ENCODE measurements around the gene MS4A7. TPM values are rescaled to one million over a fixed set of nuclear protein-coding genes. Genes with fewer than 3 reads are reported as not detected.

Gene MS4A7
- total RNA-seq, 2 experiments from 2014 or later, result 0.54 to 2.4 TPM

- H3K9me3 ChIP-seq (ENCODE audit: low read length), result no peaks in the 10 kb centered on the region
- no peak overlapping the region for H3K27ac ChIP-seq (ENCODE audit: low read depth, low read length, poor library complexity, severe bottlenecking)
- TF ChIP-seq, protein P1, sequence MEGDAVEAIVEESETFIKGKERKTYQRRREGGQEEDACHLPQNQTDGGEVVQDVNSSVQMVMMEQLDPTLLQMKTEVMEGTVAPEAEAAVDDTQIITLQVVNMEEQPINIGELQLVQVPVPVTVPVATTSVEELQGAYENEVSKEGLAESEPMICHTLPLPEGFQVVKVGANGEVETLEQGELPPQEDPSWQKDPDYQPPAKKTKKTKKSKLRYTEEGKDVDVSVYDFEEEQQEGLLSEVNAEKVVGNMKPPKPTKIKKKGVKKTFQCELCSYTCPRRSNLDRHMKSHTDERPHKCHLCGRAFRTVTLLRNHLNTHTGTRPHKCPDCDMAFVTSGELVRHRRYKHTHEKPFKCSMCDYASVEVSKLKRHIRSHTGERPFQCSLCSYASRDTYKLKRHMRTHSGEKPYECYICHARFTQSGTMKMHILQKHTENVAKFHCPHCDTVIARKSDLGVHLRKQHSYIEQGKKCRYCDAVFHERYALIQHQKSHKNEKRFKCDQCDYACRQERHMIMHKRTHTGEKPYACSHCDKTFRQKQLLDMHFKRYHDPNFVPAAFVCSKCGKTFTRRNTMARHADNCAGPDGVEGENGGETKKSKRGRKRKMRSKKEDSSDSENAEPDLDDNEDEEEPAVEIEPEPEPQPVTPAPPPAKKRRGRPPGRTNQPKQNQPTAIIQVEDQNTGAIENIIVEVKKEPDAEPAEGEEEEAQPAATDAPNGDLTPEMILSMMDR (conservative IDR thresholded peaks at IDR 0.05; ENCODE audit: low read length), result no peak
- TF ChIP-seq EZH2phosphoT487 (IDR thresholded peaks at IDR 0.05; ENCODE audit: borderline replicate concordance, low read depth, low read length), result no peak
- no peak overlapping the region for H3K4me3 ChIP-seq (ENCODE audit: low read depth, low read length, poor library complexity, severe bottlenecking)
- no peaks in the 10 kb centered on the region for H4K20me1 ChIP-seq (ENCODE audit: insufficient read depth, low read length)
- no TSS peak for BruUV-seq (replicated peaks)
- no peaks in the 10 kb centered on the region for H3K79me2 ChIP-seq (ENCODE audit: insufficient read depth, low read depth, low read length)
- no peak overlapping the region for H2AFZ ChIP-seq (ENCODE audit: low read length)
- ChIA-PET CTCF (ENCODE audit: unreplicated experiment) (no interaction called here), POLR2A (no interaction called here)
- no peaks in the 10 kb centered on the region for H3K36me3 ChIP-seq (ENCODE audit: insufficient read depth, low read length)
- no peaks in the 10 kb centered on the region for H3K9me2 ChIP-seq (ENCODE audit: insufficient read depth, low read length)
- H3K4me1 ChIP-seq (ENCODE audit: insufficient read depth, low read length, poor library complexity, severe bottlenecking), result peaks cover 34% of the 10 kb centered on the region
- intact Hi-C loops (cut with micrococcal nuclease; ENCODE audit: unreplicated experiment), result no loop called here
- DNase-seq (ENCODE audit: low spot score), result no peak
- H3K4me2 ChIP-seq (ENCODE audit: low read length), result no peak overlapping the region
Observed at GRCh38 chr11:60375316-60375715, 3.0 kb upstream of the MS4A7 start.

DNA sequence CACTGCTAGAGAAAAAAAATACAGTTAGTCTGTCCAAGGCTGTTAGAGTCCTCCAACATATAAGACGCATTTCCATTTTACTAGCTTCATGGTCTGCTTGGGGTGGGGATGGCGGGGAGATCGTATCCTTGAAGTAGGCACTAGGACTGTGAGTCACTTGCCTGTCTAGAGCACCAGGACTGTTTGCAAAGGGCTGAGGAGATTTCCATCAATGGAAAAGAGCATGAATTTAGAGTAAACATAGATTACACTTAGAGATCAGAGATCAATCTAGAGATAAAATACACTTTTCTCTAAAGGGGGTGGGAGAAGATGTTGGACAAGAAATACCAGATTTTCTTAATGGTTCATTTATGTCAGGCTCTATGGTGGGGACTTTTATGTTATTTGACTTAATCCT is 1.7 kb upstream of the MS4A7 start:
- Histone ChIP-seq H3K79me2 (ENCODE audit: insufficient read depth, low read depth, low read length) (no peaks in the 10 kb centered on the region), H2AFZ (ENCODE audit: low read length) (no peak overlapping the region), H3K27ac (ENCODE audit: low read depth, low read length, poor library complexity, severe bottlenecking) (no peak overlapping the region), H3K9me2 (ENCODE audit: insufficient read depth, low read length) (no peaks in the 10 kb centered on the region), H3K4me2 (ENCODE audit: low read length) (no peak overlapping the region; the same call in 1 of the 2 replicates), H3K4me3 (ENCODE audit: low read depth, low read length, poor library complexity, severe bottlenecking) (no peak overlapping the region), H4K20me1 (ENCODE audit: insufficient read depth, low read length) (no peaks in the 10 kb centered on the region), H3K9me3 (ENCODE audit: low read length) (no peaks in the 10 kb centered on the region), H3K36me3 (ENCODE audit: insufficient read depth, low read length) (no peaks in the 10 kb centered on the region), H3K4me1 (ENCODE audit: insufficient read depth, low read length, poor library complexity, severe bottlenecking) (peaks cover 34% of the 10 kb centered on the region)
- TF ChIP-seq, protein P1 (conservative IDR thresholded peaks at IDR 0.05; ENCODE audit: low read length), result no peak
- TF ChIP-seq EZH2phosphoT487 (IDR thresholded peaks at IDR 0.05; ENCODE audit: borderline replicate concordance, low read depth, low read length), result no peak
- BruUV-seq (replicated peaks), result no TSS peak
- no peak for DNase-seq (ENCODE audit: low spot score)
- ChIA-PET POLR2A (interaction anchor here (2.1 kb wide), 1 partner anchor 8 kb away, joined by 15 read pairs; no protein-coding TSS in a partner anchor), CTCF (ENCODE audit: unreplicated experiment) (no interaction called here)
- intact Hi-C loops (cut with micrococcal nuclease; ENCODE audit: unreplicated experiment), result loop anchor here (2.0 kb wide), 1 partner anchor 70 kb away; no protein-coding TSS in a partner anchor

DNA sequence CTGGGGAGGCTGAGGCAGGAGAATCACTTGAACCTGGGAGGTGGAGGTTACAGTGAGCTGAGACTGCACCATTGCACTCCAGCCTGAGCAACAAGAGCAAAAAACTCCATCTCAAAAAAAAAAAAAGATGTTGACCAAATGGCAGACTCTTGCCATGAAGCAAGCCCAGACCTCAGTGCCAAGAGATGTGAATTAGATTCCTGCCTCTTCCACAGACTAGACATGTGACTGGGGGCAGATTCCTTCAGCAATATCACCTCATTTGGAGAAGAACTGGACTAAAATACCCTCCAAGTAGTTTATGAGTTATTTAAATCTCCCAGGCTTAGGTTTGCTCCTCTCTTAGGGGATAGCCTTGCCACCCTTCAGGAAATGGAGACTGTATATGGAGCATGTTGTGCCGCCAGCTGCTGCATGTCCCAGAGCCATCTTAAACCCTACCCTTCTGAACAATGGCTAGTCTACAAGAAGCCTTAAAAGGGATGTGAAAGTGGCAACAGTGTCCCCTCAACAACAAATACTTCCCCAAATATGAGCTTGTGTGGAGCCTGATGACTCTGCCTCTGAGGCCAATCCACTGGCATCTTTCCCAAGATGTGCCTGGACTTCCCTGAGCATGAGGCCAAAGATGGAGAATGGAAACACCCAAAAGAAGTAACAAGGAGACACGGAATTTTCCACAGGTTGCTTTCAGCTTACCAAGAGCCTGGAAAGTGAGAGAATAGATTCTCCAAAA is 763 bp upstream of the MS4A7 start:
- CTCF ChIA-PET (ENCODE audit: unreplicated experiment), result interaction anchor here (1.2 kb wide), 1 partner anchor 105 kb away, joined by 3 read pairs; no protein-coding TSS in a partner anchor
- no peaks in the 10 kb centered on the region for H3K9me3 ChIP-seq (ENCODE audit: low read length)
- peak; percentile 80 for DNase-seq (ENCODE audit: low spot score)
- peak overlapping the region; percentile 77 for H3K27ac ChIP-seq (ENCODE audit: low read depth, low read length, poor library complexity, severe bottlenecking)
- peak overlapping the region; percentile 52 for H3K4me3 ChIP-seq (ENCODE audit: low read depth, low read length, poor library complexity, severe bottlenecking)
- H3K79me2 ChIP-seq (ENCODE audit: insufficient read depth, low read depth, low read length), result no peaks in the 10 kb centered on the region
- H3K4me2 ChIP-seq (ENCODE audit: low read length), result peak overlapping the region; percentile 83
- no peaks in the 10 kb centered on the region for H4K20me1 ChIP-seq (ENCODE audit: insufficient read depth, low read length)
- H3K4me1 ChIP-seq (ENCODE audit: insufficient read depth, low read length, poor library complexity, severe bottlenecking), result peaks cover 34% of the 10 kb centered on the region
- intact Hi-C loops (cut with micrococcal nuclease; ENCODE audit: unreplicated experiment), result loop anchor here (1.0 to 2.0 kb wide), 2 partner anchors 69 to 78 kb away; partner anchors contain the start of gene MS4A1
- no peak for TF ChIP-seq EZH2phosphoT487 (IDR thresholded peaks at IDR 0.05; ENCODE audit: borderline replicate concordance, low read depth, low read length)
- TF ChIP-seq, protein P1 (conservative IDR thresholded peaks at IDR 0.05; ENCODE audit: low read length), result no peak
- no peaks in the 10 kb centered on the region for H3K36me3 ChIP-seq (ENCODE audit: insufficient read depth, low read length)
- H3K9me2 ChIP-seq (ENCODE audit: insufficient read depth, low read length), result no peaks in the 10 kb centered on the region
- H2AFZ ChIP-seq (ENCODE audit: low read length), result peak overlapping the region; percentile 27; the same call in 1 of the 2 replicates
- no TSS peak for BruUV-seq (replicated peaks)
- POLR2A ChIA-PET, result interaction anchor here (0.6 to 2.1 kb wide), 11 partner anchors 9 to 426 kb away, joined by 3 to 15 read pairs (median 6); partner anchors contain the start of gene MS4A1

All from OCI-LY7 (cell line).